HepG2 (cell line): ENCODE measurements around the gene NFX1. TPM values are rescaled to one million over a fixed set of nuclear protein-coding genes. Genes with fewer than 3 reads are reported as not detected.

Source experiments
- AHR ChIP-seq: IDR thresholded peaks from 2 replicates; pipeline ENCODE4 v1.6.1; 2018; ENCODE audit warnings: missing genetic modification reagents, missing compliant biosample characterization
- BRCA1 ChIP-seq: sonication (generic); formaldehyde crosslinking; IDR thresholded peaks from 2 replicates; pipeline ENCODE4 v1.4.0; 2020; ENCODE audit warnings: missing genetic modification reagents
- CBX5 ChIP-seq: sonication (generic); formaldehyde crosslinking; IDR thresholded peaks from 2 replicates; pipeline ENCODE4 v1.4.0; 2020; ENCODE audit warnings: missing genetic modification reagents, borderline replicate concordance
- DMAP1 ChIP-seq: IDR thresholded peaks from 2 replicates; pipeline ENCODE4 v1.6.1; 2016
- FOXC1 ChIP-seq: sonication (generic); formaldehyde crosslinking; IDR thresholded peaks from 2 replicates; pipeline ENCODE4 v1.8.0; 2022; ENCODE audit warnings: mild to moderate bottlenecking, missing genetic modification reagents, borderline replicate concordance
- HMGA1 ChIP-seq: sonication (generic); formaldehyde crosslinking; conservative IDR thresholded peaks from 2 replicates; pipeline ENCODE4 v1.4.0; 2020; ENCODE audit warnings: missing genetic modification reagents
- MTF1 ChIP-seq: sonication (generic); formaldehyde crosslinking; IDR thresholded peaks from 2 replicates; pipeline ENCODE4 v1.5.0; 2020; ENCODE audit warnings: missing genetic modification reagents
- NCOA5 ChIP-seq: sonication (generic); formaldehyde crosslinking; IDR thresholded peaks from 2 replicates; pipeline ENCODE4 v1.4.0; 2020; ENCODE audit warnings: missing genetic modification reagents
- NFATC3 ChIP-seq: sonication (generic); formaldehyde crosslinking; IDR thresholded peaks from 2 replicates; pipeline ENCODE4 v1.5.1; 2020; ENCODE audit warnings: mild to moderate bottlenecking, missing genetic modification reagents
- PITX1 ChIP-seq: sonication (generic); formaldehyde crosslinking; IDR thresholded peaks from 2 replicates; pipeline ENCODE4 v1.5.1; 2020; ENCODE audit warnings: mild to moderate bottlenecking, missing genetic modification reagents
- PLRG1 ChIP-seq: fragments of 450-650 bp; conservative IDR thresholded peaks from 2 replicates; pipeline ENCODE4 v1.6.1; 2016
- REPIN1 ChIP-seq: sonication (generic); formaldehyde crosslinking; IDR thresholded peaks from 2 replicates; pipeline ENCODE4 v1.8.0; 2022; ENCODE audit warnings: missing genetic modification reagents, low read depth, mild to moderate bottlenecking, borderline replicate concordance
- SOX6 ChIP-seq, 2 experiments: fragments of 450-650 bp in 1 of 2; sonication (generic) in 1 of 2; formaldehyde crosslinking in 1 of 2; IDR thresholded peaks; 2 replicates each; pipeline versions ENCODE4 v1.4.0 to v1.6.1; 2017 to 2020; ENCODE audit warnings: antibody characterized with exemption in 1 of 2, mild to moderate bottlenecking in 1 of 2, missing genetic modification reagents in 1 of 2
- SRSF1 ChIP-seq: fragments of 200-400 bp; formaldehyde crosslinking; optimal IDR thresholded peaks from 2 replicates; pipeline ENCODE3; 2017; ENCODE audit warnings: mild to moderate bottlenecking, low read depth, low read length, moderate library complexity
- YEATS2 ChIP-seq: sonication (generic); formaldehyde crosslinking; IDR thresholded peaks from 2 replicates; pipeline ENCODE4 v1.4.0; 2020; ENCODE audit warnings: missing genetic modification reagents, borderline replicate concordance
- ZBTB8A ChIP-seq: sonication (generic); formaldehyde crosslinking; IDR thresholded peaks from 2 replicates; pipeline ENCODE4 v1.4.0; 2020; ENCODE audit warnings: mild to moderate bottlenecking, low read depth, missing genetic modification reagents, borderline replicate concordance
- ZNF34 ChIP-seq: sonication (generic); formaldehyde crosslinking; IDR thresholded peaks from 2 replicates; pipeline ENCODE4 v1.4.0; 2020; ENCODE audit warnings: mild to moderate bottlenecking, missing genetic modification reagents, borderline replicate concordance
- ZNF570 ChIP-seq: sonication (generic); formaldehyde crosslinking; IDR thresholded peaks from 2 replicates; pipeline ENCODE4 v1.4.0; 2020; ENCODE audit warnings: mild to moderate bottlenecking, missing genetic modification reagents, borderline replicate concordance
- ZNF878 ChIP-seq: sonication (generic); formaldehyde crosslinking; IDR thresholded peaks from 2 replicates; pipeline ENCODE4 v1.8.1; 2023; ENCODE audit warnings: mild to moderate bottlenecking, missing genetic modification reagents, moderate library complexity
- ZSCAN25 ChIP-seq: sonication (generic); formaldehyde crosslinking; IDR thresholded peaks from 2 replicates; pipeline ENCODE4 v1.8.0; 2022; ENCODE audit warnings: mild to moderate bottlenecking, missing genetic modification reagents
- polyA plus RNA-seq, 8 experiments: library from polyadenylated mRNA; depleted of rRNA in 3 of 8; stranded (reverse) in 7 of 8; unstranded in 1 of 8; fragments of >200 nt; fragmentation: Illumina TruSeq in 4 of 8; extraction: Trizol in 4 of 8; gene quantifications; 2 replicates each; pipeline versions ENCODE4 v1.2.1 to v1.2.3, GENCODE V29; 2011 to 2016; ENCODE audit warnings: low read depth in 4 of 8, missing spikeins in 1 of 8, mixed read lengths in 1 of 8; ENCODE audit not compliant: insufficient read depth in 1 of 8
- total RNA-seq, 5 experiments: library from RNA; depleted of rRNA; stranded (reverse); fragments of >200 nt; fragmentation: Illumina TruSeq; extraction: Trizol; gene quantifications; 2 replicates each; pipeline ENCODE4 v1.2.3, GENCODE V29; 2016; ENCODE audit warnings: low read depth in 1 of 5
- TF ChIP-seq, protein P1 (sequence below): sonication (generic); formaldehyde crosslinking; IDR thresholded peaks from 2 replicates; pipeline ENCODE4 v1.9.0; 2021; ENCODE audit warnings: mild to moderate bottlenecking, missing genetic modification reagents
- TF ChIP-seq, protein P2 (sequence below): sonication (generic); formaldehyde crosslinking; IDR thresholded peaks from 2 replicates; pipeline ENCODE4 v1.5.1; 2020; ENCODE audit warnings: mild to moderate bottlenecking, missing genetic modification reagents, borderline replicate concordance
- TF ChIP-seq, protein P3 (sequence below): IDR thresholded peaks from 2 replicates; pipeline ENCODE4 v1.6.1; 2018; ENCODE audit warnings: missing genetic modification reagents

NFX1 gene
- total and polyA plus RNA-seq, 2 of the 13 experiments (the other 11 are each of a cell fraction or from before 2014, with no cell fraction given), result 23.9 to 27.5 TPM

DNA sequence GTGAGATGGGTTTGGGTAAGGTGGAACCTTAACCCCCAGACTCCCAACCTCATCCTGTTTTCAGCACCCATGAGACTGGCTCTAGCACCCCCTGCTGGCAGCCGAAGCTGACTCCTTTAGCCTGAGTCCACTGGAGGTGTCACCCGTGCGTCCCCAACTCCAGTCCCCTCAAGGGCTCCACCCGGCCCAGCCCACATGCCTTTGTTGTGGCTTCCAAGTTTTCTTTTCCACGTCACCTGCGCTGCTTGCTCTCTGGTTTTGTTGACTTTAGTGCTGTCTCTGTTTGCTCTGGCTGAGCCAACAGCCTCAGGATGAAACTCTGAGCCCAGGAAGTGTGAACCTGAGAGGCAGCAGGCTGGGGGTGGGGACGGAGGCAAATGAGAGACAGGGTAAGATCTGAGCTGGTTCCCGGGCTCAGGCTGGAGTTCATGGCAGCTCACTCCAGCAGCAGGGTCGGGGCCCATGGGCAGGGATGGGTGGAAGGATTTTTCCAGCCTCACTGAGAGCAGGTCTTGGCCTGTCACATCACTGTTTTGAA, 125.3 kb downstream of the NFX1 start (continued):
- TF ChIP-seq, protein P1, sequence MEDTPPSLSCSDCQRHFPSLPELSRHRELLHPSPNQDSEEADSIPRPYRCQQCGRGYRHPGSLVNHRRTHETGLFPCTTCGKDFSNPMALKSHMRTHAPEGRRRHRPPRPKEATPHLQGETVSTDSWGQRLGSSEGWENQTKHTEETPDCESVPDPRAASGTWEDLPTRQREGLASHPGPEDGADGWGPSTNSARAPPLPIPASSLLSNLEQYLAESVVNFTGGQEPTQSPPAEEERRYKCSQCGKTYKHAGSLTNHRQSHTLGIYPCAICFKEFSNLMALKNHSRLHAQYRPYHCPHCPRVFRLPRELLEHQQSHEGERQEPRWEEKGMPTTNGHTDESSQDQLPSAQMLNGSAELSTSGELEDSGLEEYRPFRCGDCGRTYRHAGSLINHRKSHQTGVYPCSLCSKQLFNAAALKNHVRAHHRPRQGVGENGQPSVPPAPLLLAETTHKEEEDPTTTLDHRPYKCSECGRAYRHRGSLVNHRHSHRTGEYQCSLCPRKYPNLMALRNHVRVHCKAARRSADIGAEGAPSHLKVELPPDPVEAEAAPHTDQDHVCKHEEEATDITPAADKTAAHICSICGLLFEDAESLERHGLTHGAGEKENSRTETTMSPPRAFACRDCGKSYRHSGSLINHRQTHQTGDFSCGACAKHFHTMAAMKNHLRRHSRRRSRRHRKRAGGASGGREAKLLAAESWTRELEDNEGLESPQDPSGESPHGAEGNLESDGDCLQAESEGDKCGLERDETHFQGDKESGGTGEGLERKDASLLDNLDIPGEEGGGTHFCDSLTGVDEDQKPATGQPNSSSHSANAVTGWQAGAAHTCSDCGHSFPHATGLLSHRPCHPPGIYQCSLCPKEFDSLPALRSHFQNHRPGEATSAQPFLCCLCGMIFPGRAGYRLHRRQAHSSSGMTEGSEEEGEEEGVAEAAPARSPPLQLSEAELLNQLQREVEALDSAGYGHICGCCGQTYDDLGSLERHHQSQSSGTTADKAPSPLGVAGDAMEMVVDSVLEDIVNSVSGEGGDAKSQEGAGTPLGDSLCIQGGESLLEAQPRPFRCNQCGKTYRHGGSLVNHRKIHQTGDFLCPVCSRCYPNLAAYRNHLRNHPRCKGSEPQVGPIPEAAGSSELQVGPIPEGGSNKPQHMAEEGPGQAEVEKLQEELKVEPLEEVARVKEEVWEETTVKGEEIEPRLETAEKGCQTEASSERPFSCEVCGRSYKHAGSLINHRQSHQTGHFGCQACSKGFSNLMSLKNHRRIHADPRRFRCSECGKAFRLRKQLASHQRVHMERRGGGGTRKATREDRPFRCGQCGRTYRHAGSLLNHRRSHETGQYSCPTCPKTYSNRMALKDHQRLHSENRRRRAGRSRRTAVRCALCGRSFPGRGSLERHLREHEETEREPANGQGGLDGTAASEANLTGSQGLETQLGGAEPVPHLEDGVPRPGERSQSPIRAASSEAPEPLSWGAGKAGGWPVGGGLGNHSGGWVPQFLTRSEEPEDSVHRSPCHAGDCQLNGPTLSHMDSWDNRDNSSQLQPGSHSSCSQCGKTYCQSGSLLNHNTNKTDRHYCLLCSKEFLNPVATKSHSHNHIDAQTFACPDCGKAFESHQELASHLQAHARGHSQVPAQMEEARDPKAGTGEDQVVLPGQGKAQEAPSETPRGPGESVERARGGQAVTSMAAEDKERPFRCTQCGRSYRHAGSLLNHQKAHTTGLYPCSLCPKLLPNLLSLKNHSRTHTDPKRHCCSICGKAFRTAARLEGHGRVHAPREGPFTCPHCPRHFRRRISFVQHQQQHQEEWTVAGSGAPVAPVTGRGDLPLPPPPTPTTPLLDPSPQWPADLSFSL (CRISPR knock-in tag), result no peak
- TF ChIP-seq, protein P2, sequence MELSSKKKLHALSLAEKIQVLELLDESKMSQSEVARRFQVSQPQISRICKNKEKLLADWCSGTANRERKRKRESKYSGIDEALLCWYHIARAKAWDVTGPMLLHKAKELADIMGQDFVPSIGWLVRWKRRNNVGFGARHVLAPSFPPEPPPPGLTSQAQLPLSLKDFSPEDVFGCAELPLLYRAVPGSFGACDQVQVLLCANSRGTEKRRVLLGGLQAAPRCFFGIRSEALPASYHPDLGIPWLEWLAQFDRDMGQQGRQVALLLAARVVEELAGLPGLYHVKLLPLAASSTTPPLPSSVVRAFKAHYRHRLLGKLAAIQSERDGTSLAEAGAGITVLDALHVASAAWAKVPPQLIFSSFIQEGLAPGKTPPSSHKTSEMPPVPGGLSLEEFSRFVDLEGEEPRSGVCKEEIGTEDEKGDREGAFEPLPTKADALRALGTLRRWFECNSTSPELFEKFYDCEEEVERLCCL (CRISPR knock-in tag), result no peak
- TF ChIP-seq AHR (CRISPR knock-in tag), result no peak
- no peak for TF ChIP-seq PLRG1
- no peak for TF ChIP-seq MTF1 (CRISPR knock-in tag)
- peak; percentile 96 for TF ChIP-seq REPIN1 (CRISPR knock-in tag)
- TF ChIP-seq HMGA1, result no peak
- TF ChIP-seq YEATS2 (CRISPR knock-in tag), result peak; percentile 88; the same call in 1 of the 2 replicates
- TF ChIP-seq ZSCAN25 (CRISPR knock-in tag), result peak; percentile 94
- no peak for TF ChIP-seq NCOA5 (CRISPR knock-in tag)
- TF ChIP-seq NFATC3 (CRISPR knock-in tag), result peak; percentile 52; the same call in 1 of the 2 replicates
- TF ChIP-seq, protein P3, sequence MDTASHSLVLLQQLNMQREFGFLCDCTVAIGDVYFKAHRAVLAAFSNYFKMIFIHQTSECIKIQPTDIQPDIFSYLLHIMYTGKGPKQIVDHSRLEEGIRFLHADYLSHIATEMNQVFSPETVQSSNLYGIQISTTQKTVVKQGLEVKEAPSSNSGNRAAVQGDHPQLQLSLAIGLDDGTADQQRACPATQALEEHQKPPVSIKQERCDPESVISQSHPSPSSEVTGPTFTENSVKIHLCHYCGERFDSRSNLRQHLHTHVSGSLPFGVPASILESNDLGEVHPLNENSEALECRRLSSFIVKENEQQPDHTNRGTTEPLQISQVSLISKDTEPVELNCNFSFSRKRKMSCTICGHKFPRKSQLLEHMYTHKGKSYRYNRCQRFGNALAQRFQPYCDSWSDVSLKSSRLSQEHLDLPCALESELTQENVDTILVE (CRISPR knock-in tag), result peak; percentile 85
- TF ChIP-seq SRSF1, result no peak
- TF ChIP-seq ZNF878 (CRISPR knock-in tag), result peak; percentile 97
- TF ChIP-seq CBX5 (CRISPR knock-in tag), result peak; percentile 93
- peak; percentile 66; the same call in 1 of the 2 replicates for TF ChIP-seq BRCA1
- TF ChIP-seq FOXC1 (CRISPR knock-in tag), result 0 out of 2 replicates have a peak, but pooled peaks have one; percentile 73
- TF ChIP-seq PITX1 (CRISPR knock-in tag), result peak; percentile 99
- no peak for TF ChIP-seq ZBTB8A (CRISPR knock-in tag)
- TF ChIP-seq SOX6 (IDR thresholded peaks at IDR 0.05), result no peak
- TF ChIP-seq SOX6 (CRISPR knock-in tag; IDR thresholded peaks at IDR 0.05), result peak; percentile 100
- TF ChIP-seq ZNF34, result peak; percentile 94
- TF ChIP-seq DMAP1 (CRISPR knock-in tag), result peak; percentile 79; the same call in 1 of the 2 replicates
- TF ChIP-seq ZNF570 (CRISPR knock-in tag), result no peak
